Caco-2 (cell line): ENCODE measurements around the gene GJD3. TPM values are rescaled to one million over a fixed set of nuclear protein-coding genes. Genes with fewer than 3 reads are reported as not detected.

Experiments used
- BruUV-seq: library from RNA; stranded (reverse); fragments of 400-500 nt; replicated peaks from 2 replicates; lab custom pipeline; 2021; lab: Mats Ljungman, UMichigan
- CTCF ChIA-PET: fragments of 300-600 bp; sonication (Branson Sonifier 250); formaldehyde crosslinking; loops from one replicate; lab custom pipeline; 2022; ENCODE audit warnings: antibody characterized with exemption; lab: Charles Lee
- POLR2A ChIA-PET: fragments of 300-600 bp; sonication (Branson Sonifier 250); formaldehyde crosslinking; loops from one replicate; lab custom pipeline; 2022; ENCODE audit warnings: antibody characterized with exemption; lab: Charles Lee
- DNase-seq, 2 experiments: peaks; one replicate each; pipeline versions ENCODE4 v3.0.0 to v3.0.0-alpha.2; 2020 to 2022
- H3K27me3 ChIP-seq: replicated peaks from 2 replicates; pipeline ENCODE4 v1.6.0; 2011; ENCODE audit warnings: low read length; ENCODE audit not compliant: control insufficient read depth, insufficient read depth
- H3K36me3 ChIP-seq: 2 replicates; pipeline ENCODE4 v1.5.1; 2011; ENCODE audit warnings: low read length; ENCODE audit not compliant: control insufficient read depth, insufficient read depth
- H3K4me1 ChIP-seq: fragments of 250-450 bp; sonication (Bioruptor Pico); 2 replicates; pipeline ENCODE4 v1.5.1; 2020; ENCODE audit warnings: mild to moderate bottlenecking
- H3K4me3 ChIP-seq: 2 replicates; pipeline ENCODE4 v1.5.1; 2011; ENCODE audit warnings: low read depth, mild to moderate bottlenecking, control low read depth, low read length
- H3K9me3 ChIP-seq: fragments of 250-450 bp; sonication (Bioruptor Pico); 2 replicates; pipeline ENCODE4 v1.5.1; 2020; ENCODE audit warnings: mild to moderate bottlenecking, moderate library complexity
- H3K27ac Mint-ChIP-seq: one replicate; pipeline ENCODE4 v1.8.0; 2022; ENCODE audit warnings: mixed read lengths; ENCODE audit not compliant: unreplicated experiment
- H3K27me3 Mint-ChIP-seq: one replicate; pipeline ENCODE4 v1.8.0; 2022; ENCODE audit warnings: mixed read lengths; ENCODE audit not compliant: insufficient read depth, unreplicated experiment
- H3K36me3 Mint-ChIP-seq: one replicate; pipeline ENCODE4 v1.8.0; 2022; ENCODE audit warnings: mild to moderate bottlenecking, mixed read lengths; ENCODE audit not compliant: insufficient read depth, unreplicated experiment
- H3K4me1 Mint-ChIP-seq: one replicate; pipeline ENCODE4 v1.8.0; 2022; ENCODE audit warnings: low read depth, mixed read lengths; ENCODE audit not compliant: unreplicated experiment
- H3K4me3 Mint-ChIP-seq: one replicate; pipeline ENCODE4 v1.8.0; 2022; ENCODE audit warnings: mild to moderate bottlenecking, moderate library complexity, mixed read lengths; ENCODE audit not compliant: unreplicated experiment
- H3K9me3 Mint-ChIP-seq: one replicate; pipeline ENCODE4 v1.8.0; 2022; ENCODE audit warnings: mixed read lengths; ENCODE audit not compliant: unreplicated experiment
- intact Hi-C: fragments of 100-400 bp; cut with micrococcal nuclease; formaldehyde crosslinking; loops from one replicate; pipeline ENCODE4 v1.10.0; 2022; ENCODE audit not compliant: unreplicated experiment
- total RNA-seq: library from RNA; stranded (reverse); gene quantifications from 2 replicates; pipeline ENCODE4 v1.2.3, GENCODE V29; 2022
- TF ChIP-seq, protein P1 (sequence below), 2 experiments: fragments of 200-600 bp in 1 of 2; IDR thresholded peaks; 1 replicate in 1 of 2; 2 replicates in 1 of 2; pipeline versions ENCODE4 v1.5.1 to v1.8.0; 2011 to 2022; ENCODE audit warnings: antibody characterized with exemption in 1 of 2, control low read depth in 1 of 2, inconsistent platforms in 1 of 2, low read depth in 1 of 2, low read length in 1 of 2, mild to moderate bottlenecking in 1 of 2, moderate library complexity in 1 of 2; ENCODE audit not compliant: insufficient read depth in 1 of 2, severe bottlenecking in 1 of 2, unreplicated experiment in 1 of 2

Gene GJD3
- total RNA-seq, 1 experiment from 2014 or later: not detected

DNA sequence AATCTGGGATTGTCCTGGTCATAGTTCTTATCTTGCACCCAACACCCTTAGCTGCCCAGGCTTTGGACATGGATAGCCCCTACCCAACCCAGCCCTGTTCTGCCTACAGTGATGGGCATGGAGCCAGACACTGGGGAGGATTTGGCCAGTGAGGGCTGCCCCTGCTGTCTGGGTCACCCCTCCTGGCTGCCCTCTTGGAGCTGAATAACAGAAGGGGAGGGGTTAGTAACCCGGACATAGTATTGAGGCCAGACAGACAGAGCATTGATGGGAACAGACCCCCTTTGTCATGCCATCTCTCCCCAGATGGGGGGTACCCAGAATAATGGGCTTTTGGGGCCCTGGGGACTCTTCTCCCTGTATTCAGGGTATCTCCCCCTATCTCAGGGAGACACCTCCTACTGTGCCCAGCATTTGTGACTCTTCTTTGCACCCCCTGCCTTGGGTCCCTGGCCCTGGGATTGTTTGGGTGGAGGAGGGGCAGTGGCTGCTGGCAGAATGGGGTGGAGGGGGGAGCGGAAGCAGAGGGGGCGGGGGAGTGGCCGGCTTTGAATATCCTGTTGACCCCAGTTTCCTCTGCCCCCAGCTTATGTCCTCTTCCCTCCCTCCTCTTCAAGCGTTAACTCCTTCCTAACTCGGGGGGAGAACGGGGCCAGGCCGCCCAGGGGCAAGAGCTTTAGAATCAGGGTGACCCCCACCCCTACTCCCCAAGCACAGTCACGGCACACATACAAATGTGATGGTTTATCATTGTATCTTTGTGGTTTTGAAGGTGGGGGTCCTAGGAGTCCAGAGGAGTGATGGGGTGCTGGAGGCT is 17.0 kb downstream of the GJD3 start:
- BruUV-seq: no TSS peak
- ChIA-PET POLR2A (no interaction called here), CTCF (no interaction called here)
- Mint-ChIP-seq H3K4me1 (peaks cover 28% of the 10 kb centered on the region), H3K27me3 (no peaks in the 10 kb centered on the region), H3K9me3 (no peaks in the 10 kb centered on the region), H3K36me3 (peaks cover 44% of the 10 kb centered on the region), H3K4me3 (peak overlapping the region; percentile 28), H3K27ac (peak overlapping the region; percentile 25)
- Histone ChIP-seq H3K9me3 (no peaks in the 10 kb centered on the region), H3K4me3 (no peak overlapping the region), H3K36me3 (peaks cover 5% of the 10 kb centered on the region; the same call in 1 of the 2 replicates), H3K4me1 (peaks cover 38% of the 10 kb centered on the region), H3K27me3 (no peaks in the 10 kb centered on the region)
- intact Hi-C loops: loop anchor here (2.0 kb wide), 1 partner anchor 45 kb away; no protein-coding TSS in a partner anchor
- TF ChIP-seq, protein P1, sequence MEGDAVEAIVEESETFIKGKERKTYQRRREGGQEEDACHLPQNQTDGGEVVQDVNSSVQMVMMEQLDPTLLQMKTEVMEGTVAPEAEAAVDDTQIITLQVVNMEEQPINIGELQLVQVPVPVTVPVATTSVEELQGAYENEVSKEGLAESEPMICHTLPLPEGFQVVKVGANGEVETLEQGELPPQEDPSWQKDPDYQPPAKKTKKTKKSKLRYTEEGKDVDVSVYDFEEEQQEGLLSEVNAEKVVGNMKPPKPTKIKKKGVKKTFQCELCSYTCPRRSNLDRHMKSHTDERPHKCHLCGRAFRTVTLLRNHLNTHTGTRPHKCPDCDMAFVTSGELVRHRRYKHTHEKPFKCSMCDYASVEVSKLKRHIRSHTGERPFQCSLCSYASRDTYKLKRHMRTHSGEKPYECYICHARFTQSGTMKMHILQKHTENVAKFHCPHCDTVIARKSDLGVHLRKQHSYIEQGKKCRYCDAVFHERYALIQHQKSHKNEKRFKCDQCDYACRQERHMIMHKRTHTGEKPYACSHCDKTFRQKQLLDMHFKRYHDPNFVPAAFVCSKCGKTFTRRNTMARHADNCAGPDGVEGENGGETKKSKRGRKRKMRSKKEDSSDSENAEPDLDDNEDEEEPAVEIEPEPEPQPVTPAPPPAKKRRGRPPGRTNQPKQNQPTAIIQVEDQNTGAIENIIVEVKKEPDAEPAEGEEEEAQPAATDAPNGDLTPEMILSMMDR (IDR thresholded peaks at IDR 0.05; ENCODE audit: insufficient read depth in 1 of 2, low read depth in 1 of 2, low read length in 1 of 2, severe bottlenecking in 1 of 2, unreplicated experiment in 1 of 2): no peak
- DNase-seq: no peak

DNA sequence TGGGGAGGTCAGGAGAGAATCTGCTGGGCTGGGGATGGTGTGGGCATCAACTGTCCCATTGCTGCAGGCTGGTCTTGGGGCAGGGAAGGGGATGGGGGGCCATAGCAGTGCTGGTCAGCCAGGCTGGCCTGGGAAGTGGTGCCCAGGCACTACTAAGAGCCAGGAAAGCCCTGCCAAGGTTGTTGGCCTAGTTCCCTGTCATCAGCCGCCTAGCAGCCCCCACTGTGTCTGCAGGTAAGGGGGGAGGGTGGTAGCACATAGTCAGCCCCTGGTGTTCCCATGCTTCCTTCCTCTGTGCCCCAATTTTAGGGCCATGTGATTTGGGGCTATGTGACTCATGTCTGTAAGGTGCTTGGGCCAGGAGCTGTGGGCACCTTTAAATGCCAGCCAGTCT is 17.8 kb downstream of the GJD3 start:
- Histone ChIP-seq H3K4me1 (peaks cover 38% of the 10 kb centered on the region), H3K9me3 (no peaks in the 10 kb centered on the region), H3K36me3 (peaks cover 2% of the 10 kb centered on the region; the same call in 1 of the 2 replicates), H3K4me3 (no peak overlapping the region), H3K27me3 (no peaks in the 10 kb centered on the region)
- H3K4me3 Mint-ChIP-seq: peak overlapping the region; percentile 28
- ChIA-PET CTCF (interaction anchor here (1.2 to 2.9 kb wide), 3 partner anchors 8 to 186 kb away, joined by 3 to 39 read pairs (median 7); no protein-coding TSS in a partner anchor), POLR2A (no interaction called here)
- H3K36me3 Mint-ChIP-seq: peaks cover 44% of the 10 kb centered on the region
- TF ChIP-seq, protein P1 (IDR thresholded peaks at IDR 0.05; ENCODE audit: insufficient read depth in 1 of 2, low read depth in 1 of 2, low read length in 1 of 2, severe bottlenecking in 1 of 2, unreplicated experiment in 1 of 2): no peak
- no peak for DNase-seq
- intact Hi-C loops: loop anchor here (1.0 to 2.0 kb wide), 2 partner anchors 12 to 44 kb away; no protein-coding TSS in a partner anchor
- no peaks in the 10 kb centered on the region for H3K27me3 Mint-ChIP-seq
- peaks cover 24% of the 10 kb centered on the region for H3K4me1 Mint-ChIP-seq
- peak overlapping the region; percentile 93 for H3K27ac Mint-ChIP-seq
- no peaks in the 10 kb centered on the region for H3K9me3 Mint-ChIP-seq
- no TSS peak for BruUV-seq

DNA sequence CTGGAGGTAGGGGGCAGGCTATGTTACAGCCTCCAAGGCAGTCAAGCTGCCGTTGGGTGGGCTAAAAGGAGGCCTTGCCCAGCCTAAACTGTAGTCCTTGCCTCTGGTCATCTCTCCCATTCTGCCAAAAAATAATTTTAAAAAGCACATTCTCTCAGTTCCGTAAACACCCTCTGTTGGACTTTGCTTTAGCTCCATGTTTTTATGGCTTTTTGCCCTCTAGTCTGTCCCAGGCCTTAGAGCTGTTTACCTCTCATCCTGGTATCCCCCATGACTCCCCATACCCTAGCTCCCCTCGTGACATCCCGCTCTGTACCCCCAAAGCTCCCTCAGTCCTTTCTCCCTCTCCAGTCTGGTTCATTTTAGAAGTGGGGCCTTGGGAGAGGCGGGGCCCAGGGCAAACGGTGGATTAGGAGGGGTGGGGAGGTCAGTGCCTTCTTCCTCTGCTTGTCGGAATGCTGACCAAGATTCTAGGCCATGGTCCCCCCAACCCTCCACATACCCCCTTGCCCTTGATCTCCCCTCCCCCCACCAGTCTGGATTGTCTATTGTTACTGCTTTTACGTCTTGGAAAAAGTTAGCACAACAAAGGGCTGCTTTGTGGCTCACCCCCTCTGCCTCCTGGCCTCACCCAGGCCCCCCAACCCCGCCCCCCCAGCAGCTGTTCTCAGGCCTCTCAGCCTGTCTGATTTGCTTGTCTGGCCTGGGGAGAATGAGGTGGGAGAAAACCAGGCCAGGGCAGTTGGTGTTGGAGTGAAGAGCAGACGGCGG is 18.4 kb downstream of the GJD3 start:
- no peaks in the 10 kb centered on the region for H3K9me3 ChIP-seq
- Mint-ChIP-seq H3K27ac (peak overlapping the region; percentile 93), H3K4me3 (peak overlapping the region; percentile 89), H3K9me3 (no peaks in the 10 kb centered on the region), H3K4me1 (peaks cover 24% of the 10 kb centered on the region), H3K27me3 (no peaks in the 10 kb centered on the region), H3K36me3 (peaks cover 44% of the 10 kb centered on the region)
- POLR2A ChIA-PET: interaction anchor here (0.5 to 2.1 kb wide), 9 partner anchors 11 to 98 kb away, joined by 3 to 36 read pairs (median 3); partner anchors contain the start of gene TOP2A
- peaks cover 2% of the 10 kb centered on the region; the same call in 1 of the 2 replicates for H3K36me3 ChIP-seq
- H3K4me3 ChIP-seq: peak overlapping the region; percentile 64; the same call in 1 of the 2 replicates
- TF ChIP-seq, protein P1 (IDR thresholded peaks at IDR 0.05; ENCODE audit: insufficient read depth in 1 of 2, low read depth in 1 of 2, low read length in 1 of 2, severe bottlenecking in 1 of 2, unreplicated experiment in 1 of 2): no peak
- DNase-seq: no peak
- intact Hi-C loops: loop anchor here (1.0 to 2.0 kb wide), 4 partner anchors 12 to 43 kb away; no protein-coding TSS in a partner anchor
- CTCF ChIA-PET: interaction anchor here (1.0 to 2.9 kb wide), 11 partner anchors 9 to 233 kb away, joined by 3 to 40 read pairs (median 5); partner anchors contain the start of gene TOP2A
- peaks cover 38% of the 10 kb centered on the region for H3K4me1 ChIP-seq
- no TSS peak for BruUV-seq
- H3K27me3 ChIP-seq: no peaks in the 10 kb centered on the region
